Stimulated activated CD8-positive, alpha-beta memory T cell treated with anti-CD3 and anti-CD28 coated beads, Interleukin-4, amount 100 ng/mL, for 24 hours (primary cell): ENCODE results near the gene KRT17.
A peak's percentile ranks its signal among the peaks of the same experiment; 100 is the strongest.

Experiments
- DNase-seq: peaks from one replicate; pipeline ENCODE4 v3.0.0-alpha.2; 2020; ENCODE audit warnings: low read depth

The KRT17 gene

DNA sequence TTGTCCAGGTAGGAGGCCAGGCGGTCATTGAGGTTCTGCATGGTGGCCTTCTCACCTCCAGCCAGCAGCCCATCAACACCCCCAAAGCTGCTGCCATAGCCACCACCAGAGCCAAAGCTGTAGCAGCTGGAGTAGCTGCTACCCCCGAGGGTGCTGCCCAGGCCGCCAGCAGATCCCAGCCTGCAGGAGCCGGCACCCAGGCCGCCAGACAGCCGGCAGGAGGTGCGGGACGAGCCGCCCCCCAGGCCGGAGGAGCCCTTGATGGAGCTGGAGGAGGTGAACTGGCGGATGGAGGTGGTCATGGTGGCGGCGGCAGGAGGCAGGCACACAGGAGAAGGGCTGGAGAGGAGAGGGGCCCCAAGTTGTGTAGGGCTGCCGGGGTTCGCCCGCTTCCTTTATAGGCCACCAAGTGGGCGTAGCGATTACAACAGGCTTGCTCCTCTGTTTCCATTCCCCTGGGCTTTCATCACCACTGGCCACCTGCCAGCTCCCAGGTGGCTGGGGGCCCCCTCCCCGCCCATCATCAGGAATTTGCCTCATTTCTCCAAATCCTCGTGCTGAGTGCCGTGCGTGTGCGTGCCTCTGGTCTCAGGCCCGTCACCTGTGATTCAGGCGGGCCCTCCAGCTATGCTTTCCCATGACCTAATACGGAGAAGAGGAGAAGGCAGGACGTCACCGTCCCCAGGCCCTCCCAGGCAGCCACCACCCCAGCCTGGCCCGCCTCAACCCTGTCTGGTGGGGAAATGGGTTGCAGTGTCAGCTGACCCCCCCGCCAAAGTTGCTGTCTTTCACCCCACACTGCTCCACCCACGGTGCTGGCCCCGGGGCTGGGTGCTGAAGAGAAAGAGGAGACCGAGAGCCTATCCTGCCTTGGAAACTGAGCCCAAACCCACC is at the start of gene KRT17:
Gene KRT17, minus strand, starts transcription at position 368 of the 894 bp plus-strand sequence. Its CDS starts 66 bp downstream, at position 302.
- no peak for DNase-seq

- DNase-seq = no peak
Measured at GRCh38 chr17:41672153-41672552, 47.8 kb upstream of the KRT17 start.

DNA sequence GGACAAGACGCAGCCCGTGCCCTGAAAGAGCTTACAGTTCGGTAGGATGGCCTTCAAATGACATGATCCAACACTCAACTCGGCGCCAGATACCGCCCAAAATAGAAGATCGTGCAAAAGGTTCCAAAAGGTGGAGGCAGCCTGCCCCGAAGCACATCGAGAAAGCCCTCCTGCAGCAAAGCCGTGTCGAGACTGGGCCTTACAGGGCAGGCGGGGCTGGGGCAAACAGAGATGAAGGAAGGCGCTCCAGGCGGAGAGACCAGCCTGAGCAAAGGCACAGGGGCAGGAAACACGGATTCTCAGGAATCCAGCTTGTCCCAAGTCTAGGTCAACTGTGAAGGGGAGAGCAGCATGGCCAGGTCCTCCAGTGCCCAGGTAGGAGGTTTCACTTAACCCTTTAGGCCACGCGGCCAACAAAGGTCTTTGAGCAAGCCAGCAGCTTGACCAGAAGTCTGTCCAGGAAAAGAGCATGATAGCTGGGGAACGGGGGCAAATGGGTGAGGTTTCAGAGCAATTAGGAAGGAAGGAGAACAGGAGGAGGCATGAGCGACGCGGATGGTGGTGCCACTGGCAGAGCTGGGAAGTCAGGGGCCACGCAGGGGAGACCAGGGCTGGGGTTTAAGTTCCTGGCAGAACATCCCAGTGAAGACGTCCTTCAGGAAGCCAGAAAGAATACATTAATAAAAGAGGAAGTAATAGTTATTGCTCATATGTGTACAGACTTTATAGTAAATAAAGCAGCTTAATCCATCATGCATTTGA is 43.1 kb upstream of the KRT17 start:
- no peak for DNase-seq

DNA sequence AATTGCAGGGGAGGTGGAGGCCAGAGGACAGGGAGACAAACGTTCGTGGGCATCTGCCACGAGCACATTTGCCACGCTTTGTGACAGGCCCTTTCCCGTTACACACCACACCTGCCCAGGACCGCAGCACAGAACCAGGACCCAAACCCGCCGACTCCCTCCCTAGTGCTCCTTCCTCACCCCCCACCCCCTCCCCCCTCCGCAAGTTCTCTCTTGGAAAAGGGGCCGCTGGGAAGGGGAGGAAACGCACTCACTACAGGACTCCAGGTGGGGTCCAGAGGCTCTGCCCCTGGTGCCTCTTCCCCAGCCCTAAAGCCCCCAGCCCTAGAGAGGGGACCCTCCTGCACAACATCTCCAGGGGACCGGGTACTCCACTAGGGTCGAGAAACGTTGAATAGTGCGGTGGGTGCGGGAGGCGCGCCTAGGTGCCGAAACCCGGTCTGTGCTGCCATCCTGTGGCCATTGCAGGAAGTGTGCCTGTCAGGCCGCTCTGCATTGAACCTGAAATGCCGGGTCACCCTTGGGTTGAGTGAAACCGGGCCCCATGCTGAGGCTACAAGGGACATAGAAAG is 42.4 kb upstream of the KRT17 start:
- DNase-seq = peak; percentile 81

- DNase-seq = peak; percentile 47
Measured at GRCh38 chr17:41666237-41666641, 41.9 kb upstream of the KRT17 start.

- DNase-seq = peak; percentile 85
Measured at GRCh38 chr17:41665566-41666236, 41.3 kb upstream of the KRT17 start.

- no peak for DNase-seq
Measured at GRCh38 chr17:41664587-41665565, 40.5 kb upstream of the KRT17 start.

GRCh38 chr17:41664172-41664457 is 39.7 kb upstream of the KRT17 start:
- DNase-seq = no peak

DNA sequence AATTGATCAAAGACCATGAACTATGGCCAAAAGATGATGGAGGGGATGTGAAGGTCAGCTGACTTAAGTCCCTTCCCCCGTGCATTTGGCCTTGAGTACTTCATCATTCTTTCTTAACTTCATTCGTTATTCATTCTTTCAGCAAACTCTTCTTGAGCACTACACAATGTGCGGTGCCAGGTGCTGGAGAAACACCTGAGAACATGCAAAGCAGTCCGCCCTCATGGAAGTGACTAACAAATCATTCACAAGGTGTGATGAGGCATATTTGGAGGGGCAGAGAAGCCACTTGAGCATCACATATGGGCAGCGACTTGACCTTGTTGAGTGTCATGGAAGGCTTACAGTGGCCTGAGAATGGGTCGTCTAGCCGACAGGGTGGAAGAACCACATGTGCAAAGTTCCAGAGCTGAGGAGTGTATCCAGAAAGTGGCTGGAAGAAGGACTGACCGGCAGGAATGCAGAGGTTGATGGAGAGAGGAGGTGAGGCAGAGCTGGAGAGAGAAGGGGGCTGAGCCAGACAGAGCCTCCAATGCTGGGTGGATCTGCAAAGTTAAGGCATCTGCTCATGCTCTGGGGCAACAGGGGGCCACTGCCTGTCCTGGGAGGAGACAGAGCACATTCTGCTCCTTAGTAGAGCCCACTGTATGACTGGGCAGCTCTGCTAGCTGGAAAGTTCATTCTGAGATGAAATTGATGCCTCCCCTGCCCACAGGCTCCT is 39.2 kb upstream of the KRT17 start:
- DNase-seq = no peak

DNA sequence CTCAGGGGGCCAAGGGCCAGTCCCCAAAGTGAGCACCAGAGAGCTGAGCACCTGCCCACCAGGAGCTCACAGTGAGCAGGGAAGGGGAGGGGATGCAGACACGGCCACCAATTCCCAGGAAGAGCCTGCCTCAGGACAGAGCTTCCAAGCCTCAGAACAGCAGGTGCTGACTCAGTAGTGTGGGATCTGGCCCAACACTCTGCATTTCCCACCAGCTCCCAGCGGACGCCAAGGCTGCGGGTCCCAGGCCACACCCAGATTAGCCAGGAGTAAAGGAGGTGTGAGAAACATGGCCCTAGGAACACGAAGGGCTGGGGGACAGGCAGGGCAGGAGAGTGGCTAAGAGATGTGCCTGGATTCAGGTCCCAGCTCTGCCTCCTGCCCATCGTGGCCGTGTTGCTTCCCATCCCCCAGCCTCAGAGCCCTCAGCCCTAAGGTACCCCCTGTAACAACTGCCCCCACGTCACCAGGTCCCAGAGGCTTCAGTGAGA is 35.9 kb upstream of the KRT17 start:
- no peak for DNase-seq

DNA sequence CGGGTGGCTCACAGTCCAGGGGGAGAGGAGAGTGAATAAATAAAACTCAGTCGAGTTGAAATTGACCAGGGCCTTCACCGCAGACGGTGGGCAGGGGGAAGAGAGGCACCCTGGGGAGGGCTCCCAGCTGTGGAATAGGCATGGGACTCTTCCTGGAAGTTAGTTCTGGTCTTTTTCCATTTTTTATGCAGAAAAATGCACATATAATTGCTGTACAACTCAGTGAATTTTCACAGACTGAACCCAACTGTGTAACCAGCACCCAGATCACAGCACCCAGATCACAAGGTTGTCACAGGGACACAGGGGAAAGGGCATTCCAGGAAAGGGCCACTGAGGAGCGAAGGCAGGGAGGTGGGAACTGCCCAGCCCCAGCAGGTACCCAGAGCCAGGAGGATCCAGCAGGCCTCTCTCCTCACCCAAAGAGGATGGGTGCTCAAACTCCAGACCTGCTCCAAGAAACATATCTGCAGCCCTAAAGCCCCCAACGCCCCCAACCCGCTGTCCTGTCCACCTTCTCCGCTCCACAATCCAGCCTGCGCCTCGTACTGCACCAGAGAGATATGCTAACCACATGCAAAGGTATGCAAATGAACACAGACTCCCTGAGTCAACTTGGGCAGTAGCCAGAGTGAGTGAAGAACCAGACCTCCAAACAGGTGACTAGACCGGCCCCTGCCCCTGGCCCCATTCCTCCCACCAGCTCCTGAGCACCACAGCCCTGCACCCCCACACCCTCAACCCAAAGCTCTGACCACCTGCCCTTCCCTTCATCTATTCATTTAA is 35.2 kb upstream of the KRT17 start:
- DNase-seq = no peak

DNA sequence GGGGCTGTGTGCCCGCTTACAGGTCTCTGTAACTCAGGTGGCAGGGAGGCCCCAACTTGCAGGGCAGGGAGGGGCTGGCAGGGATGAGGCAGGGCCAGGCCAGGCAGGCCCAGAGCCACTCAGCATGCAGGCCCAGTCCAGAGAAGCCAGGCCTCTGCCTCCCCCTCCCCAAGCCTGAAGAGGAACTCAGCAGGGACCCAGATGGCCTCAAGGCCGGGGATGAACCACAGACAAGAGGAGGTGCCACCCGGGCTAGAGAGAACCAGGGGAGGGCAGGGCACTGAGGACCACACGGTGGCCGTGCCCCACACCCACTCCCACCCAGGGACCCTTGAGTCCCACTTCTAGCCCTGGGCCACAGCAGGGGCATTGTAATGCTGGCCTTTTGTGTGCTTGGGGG is 34.5 kb upstream of the KRT17 start:
- DNase-seq = no peak

GRCh38 chr17:41657936-41658335 is 33.6 kb upstream of the KRT17 start:
- no peak for DNase-seq

DNA sequence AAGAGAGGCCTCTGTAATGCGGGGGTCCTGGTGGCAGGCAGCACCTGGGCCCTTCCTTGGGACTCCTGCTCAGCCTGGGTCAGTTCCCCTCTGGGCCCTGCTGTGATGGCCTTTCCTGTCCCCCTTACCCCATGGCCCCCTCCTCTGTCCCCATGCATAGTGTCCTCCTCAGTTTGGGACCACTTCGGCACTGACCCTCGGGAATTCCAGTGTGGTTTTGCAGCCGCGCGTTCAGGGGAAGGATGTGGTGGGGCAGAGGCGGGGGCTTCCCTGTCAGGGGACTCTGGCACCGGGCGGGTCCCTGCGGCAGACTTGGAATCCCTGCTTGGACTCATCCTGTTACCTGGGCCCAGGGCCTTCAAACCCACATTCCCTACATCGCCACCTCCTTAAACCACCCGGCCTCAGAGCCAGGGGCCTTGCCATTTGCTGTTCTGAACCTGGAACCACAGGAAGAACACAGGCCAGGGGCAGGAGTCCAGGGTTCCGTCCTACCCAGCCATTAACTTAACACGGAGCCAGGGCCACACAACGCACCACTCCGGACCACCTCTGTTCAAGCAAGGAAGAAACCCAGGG is 32.9 kb upstream of the KRT17 start:
- DNase-seq = no peak

GRCh38 chr17:41656249-41657023 is 32.1 kb upstream of the KRT17 start:
- no peak for DNase-seq

DNA sequence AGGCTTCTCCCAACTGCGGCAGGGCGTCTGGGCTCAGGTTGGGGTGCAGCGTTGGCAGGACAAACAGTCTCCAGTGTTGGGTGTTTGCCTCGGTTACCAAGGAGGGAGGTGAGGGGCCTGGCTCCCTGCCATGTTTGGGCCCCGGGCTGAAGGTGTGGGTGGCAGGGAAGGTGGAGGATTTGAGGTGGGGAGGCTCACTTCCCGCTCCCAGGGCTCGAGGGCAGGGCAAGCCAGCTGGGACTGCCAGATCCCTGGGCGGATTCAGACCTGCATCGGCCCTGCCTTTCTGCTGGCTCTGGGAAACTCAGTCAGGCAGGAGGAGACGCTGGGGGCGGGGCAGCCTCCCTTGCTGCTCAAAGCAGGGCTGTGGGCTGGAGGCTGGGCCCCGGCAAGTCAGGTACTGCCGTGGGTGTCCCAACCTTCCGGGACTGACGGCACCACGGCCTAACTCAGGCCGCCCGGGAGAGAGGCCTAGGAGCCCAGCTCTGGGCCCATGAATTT is 31.3 kb upstream of the KRT17 start:
- DNase-seq = no peak

DNA sequence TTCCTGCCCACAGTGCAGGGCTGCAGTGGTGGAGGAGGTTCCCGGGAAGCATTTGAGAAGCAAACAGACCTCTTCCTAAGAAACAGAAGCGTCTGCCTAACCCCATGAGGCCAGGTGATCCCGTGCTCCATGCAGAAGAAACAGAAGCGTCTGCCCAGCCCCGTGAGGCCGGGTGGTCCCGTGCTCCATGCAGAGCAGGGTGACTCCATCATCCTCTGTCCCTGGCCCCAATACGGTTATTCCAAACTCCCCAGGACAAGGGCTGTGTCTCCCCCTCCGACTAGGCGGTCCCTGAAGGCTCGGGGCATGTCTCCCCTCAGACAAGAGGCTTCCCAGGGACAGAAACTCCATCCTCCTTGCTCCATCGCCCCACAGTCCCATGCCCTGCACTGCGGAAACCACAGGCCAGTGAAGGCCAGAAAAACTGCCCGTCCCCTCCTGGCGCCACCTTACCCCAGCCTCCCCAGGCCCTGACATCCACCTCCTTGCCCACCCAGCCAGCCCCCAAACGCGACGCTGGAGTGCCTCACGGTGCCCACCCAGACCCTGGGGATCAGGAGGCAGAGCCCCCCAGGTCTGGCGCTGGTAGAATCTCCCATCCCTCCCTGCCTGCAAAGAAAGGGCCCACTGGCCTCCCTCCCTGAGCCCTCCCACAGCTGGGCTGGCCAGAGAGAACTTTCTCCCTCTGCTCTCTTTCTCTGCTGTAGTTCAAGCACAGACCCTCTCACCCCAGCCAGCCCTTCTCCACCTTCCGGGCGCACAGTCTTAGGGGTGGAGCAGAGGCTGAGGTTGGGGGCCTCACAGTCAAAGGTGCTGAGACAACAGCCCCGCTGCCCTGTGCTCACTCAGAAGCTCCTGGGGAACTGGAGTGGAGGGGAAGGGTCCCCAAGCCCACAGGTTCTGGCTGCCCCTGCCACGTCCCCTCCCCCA is 30.6 kb upstream of the KRT17 start:
- DNase-seq = no peak
